Middle frontal gyrus (tissue), 1 donor: ENCODE results near the gene GABRR2.

ENCODE experiments used
- DNase-seq: peaks from one replicate; pipeline ENCODE4 v3.0.0-alpha.2; 2015; ENCODE audit warnings: low spot score; ENCODE audit errors: extremely low spot score

GABRR2 gene

DNA sequence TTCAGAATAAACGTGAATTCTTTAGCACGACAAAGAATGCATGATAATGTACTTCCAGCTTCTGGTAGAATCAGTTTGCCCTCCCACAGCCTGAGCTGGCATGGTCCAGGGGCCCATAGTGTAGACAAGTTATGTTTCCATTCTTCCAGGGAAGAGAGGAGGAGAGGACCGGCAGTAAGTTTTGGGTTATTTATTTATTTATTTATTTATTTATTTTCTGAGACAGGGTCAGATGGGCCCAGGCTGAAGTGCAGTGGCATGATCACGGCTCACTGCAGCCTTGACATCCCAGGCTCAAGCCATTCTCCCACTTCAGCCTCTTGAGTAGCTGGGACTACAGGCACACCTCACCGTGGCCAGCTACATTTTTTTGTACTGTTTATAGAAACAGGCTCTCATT lies 102.6 kb downstream of the GABRR2 start:
- no peak for DNase-seq

DNA sequence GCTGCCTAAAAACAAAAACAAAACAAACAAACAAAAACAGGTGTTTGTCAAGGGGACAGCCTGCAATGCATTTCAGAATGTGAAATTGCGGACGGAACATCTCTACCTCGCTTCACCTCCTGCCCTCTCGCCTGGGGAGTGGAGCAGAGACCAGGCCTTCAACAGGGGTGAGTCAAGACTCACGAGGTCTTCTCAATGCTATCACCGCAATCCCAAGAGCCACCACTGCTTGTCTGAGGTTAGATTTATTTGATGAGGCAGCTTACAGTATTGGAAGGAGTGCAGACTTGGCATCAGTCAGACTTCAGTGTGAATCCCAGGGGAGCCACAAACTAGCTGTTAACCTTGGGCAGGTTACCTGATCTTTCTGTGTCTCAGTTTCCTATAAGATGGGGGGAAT lies 105.6 kb downstream of the GABRR2 start:
- no peak for DNase-seq

DNA sequence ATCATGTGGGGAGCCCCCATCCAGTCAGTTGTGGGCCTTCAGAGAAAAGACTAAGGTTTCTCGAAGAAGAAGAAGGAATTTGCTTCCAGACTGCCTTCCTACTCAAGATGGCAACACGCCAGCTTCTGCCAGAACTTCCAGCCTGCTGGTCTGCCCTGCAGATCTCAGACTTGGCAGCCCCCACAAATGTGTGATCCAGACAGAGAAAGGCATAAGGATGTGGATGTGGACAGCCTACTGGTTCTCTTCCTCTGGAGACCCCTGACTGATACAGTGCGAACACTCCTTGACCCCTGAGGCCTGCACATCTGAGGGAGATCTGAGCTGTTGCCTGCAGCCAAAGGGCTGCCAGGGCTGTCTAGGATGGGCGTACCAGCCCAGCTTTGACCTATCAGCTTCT lies 106.5 kb downstream of the GABRR2 start:
- no peak for DNase-seq
